ENCODE measurements around the gene GPX3. TPM values are rescaled to one million over a fixed set of nuclear protein-coding genes. Genes with fewer than 3 reads are reported as not detected.

GPX3 gene
- total and polyA plus RNA-seq, 2 experiments from 2014 or later: 28.0 to 48.9 TPM

DNA sequence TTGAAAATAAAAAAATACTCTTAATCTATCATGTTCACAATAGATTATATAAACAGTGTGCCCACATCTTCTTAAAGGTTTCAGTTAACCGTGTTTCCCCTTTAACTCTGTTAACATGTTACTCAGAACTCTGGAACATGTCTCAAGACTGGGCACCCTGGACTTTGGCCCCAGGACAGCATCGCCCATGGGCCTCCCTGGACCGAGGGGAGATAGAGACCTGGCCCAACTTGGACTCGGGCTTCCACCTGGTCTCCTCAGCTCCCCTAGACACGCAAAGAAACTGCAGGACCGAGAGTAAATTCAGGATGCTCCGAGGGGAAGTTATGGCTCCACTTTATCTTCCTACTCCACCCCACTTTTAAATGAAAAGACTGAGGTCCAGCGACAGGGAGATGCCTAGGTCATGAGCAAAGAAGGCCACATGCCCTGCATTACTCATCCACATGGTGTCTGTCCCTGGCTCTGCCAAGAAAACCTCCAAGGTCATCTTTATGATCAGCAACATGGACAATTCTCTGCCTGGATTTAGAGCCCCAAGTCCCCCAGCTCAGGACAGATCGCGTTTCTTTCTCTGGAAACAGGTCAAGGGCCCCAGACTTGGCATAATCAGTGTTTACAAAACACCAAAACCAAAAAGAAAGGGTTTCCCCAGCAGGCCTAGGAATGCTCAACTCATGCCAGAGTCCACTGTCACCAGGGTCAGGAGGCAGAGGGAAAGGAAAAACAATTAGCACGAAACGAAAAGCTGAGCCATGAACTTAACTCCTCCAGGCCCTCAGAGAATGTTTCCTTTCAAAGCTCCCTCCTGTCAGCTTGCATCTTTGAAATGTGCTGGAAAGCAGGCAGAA is 17.4 kb downstream of the GPX3 start (continued):
- TF ChIP-seq ZNF462 (CRISPR knock-in tag; IDR thresholded peaks at IDR 0.05) (no peak), NANOG (IDR thresholded peaks at IDR 0.05; ENCODE audit: borderline replicate concordance) (no peak), POLR2AphosphoS5 (IDR thresholded peaks at IDR 0.05; ENCODE audit: low read depth) (no peak)

DNA sequence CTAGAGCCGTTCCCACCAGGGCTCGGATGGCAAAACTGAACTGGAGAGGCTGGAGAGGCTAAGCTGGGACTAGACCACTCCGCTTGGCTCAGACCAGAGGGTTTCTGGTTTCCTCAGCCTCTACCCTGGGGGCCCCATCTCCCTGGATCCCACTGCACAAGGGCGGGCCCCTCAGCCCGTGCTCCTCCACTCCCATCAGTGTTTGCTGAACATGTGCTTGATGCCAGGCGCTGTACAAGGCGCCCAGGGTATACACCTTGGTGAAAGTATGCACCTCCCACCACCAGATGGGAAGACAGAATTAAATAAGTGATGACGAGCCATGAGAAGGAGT is 18.0 kb downstream of the GPX3 start:
- Mint-ChIP-seq H3K36me3 (ENCODE audit: low read depth) (peaks cover 14% of the 10 kb centered on the region; the same call in 1 of the 3 replicates), H3K4me3 (no peak overlapping the region), H3K4me1 (peaks cover 4% of the 10 kb centered on the region; the same call in 2 of the 3 replicates), H3K9me3 (no peaks in the 10 kb centered on the region; the same call in 2 of the 3 replicates), H3K27me3 (ENCODE audit: insufficient read depth, low read depth, poor library complexity) (peaks cover 2% of the 10 kb centered on the region), H3K27ac (no peak overlapping the region)
- no peak for DNase-seq (ENCODE audit: low spot score)
- TF ChIP-seq CTCF (conservative IDR thresholded peaks at IDR 0.05; ENCODE audit: low read depth in 2 of 2): no peak
- no peak for TF ChIP-seq ZNF114 (CRISPR knock-in tag; IDR thresholded peaks at IDR 0.05)
- TF ChIP-seq CREB1 (CRISPR knock-in tag; IDR thresholded peaks at IDR 0.05; ENCODE audit: low read depth): no peak
- TF ChIP-seq POLR2AphosphoS5 (IDR thresholded peaks at IDR 0.05; ENCODE audit: low read depth): no peak
- TF ChIP-seq JUNB (IDR thresholded peaks at IDR 0.05; ENCODE audit: unreplicated experiment): no peak
- TF ChIP-seq NANOG (IDR thresholded peaks at IDR 0.05; ENCODE audit: borderline replicate concordance): no peak
- TF ChIP-seq EZH2phosphoT487 (IDR thresholded peaks at IDR 0.05; ENCODE audit: unreplicated experiment): no peak
- no peak for TF ChIP-seq EZH2 (IDR thresholded peaks at IDR 0.05; ENCODE audit: low read depth, unreplicated experiment)
- TF ChIP-seq ZNF331 (CRISPR knock-in tag; IDR thresholded peaks at IDR 0.05; ENCODE audit: low read depth): no peak
- ATAC-seq: no peak
- Histone ChIP-seq H3F3A (replicated peaks; ENCODE audit: low read depth) (no peaks in the 10 kb centered on the region), H3K4me3 (no peak overlapping the region), H4K20me1 (replicated peaks; ENCODE audit: insufficient read depth) (no peaks in the 10 kb centered on the region), H3K9me2 (ENCODE audit: insufficient read depth) (no peaks in the 10 kb centered on the region), H3K4me2 (no peak overlapping the region), H3K27ac (ENCODE audit: low read depth) (no peak overlapping the region), H3K4me1 (ENCODE audit: insufficient read depth) (no peaks in the 10 kb centered on the region), H3K27me3 (ENCODE audit: insufficient read depth) (no peaks in the 10 kb centered on the region), H3K36me3 (ENCODE audit: insufficient read depth) (peaks cover 6% of the 10 kb centered on the region; the same call in 1 of the 2 replicates), H3K79me2 (replicated peaks; ENCODE audit: insufficient read depth) (no peaks in the 10 kb centered on the region), H2AFZ (no peak overlapping the region)
